HepG2 (cell line): ENCODE measurements around the gene OPRL1. TPM values are rescaled to one million over a fixed set of nuclear protein-coding genes. Genes with fewer than 3 reads are reported as not detected.

Experiments
- ATF6 ChIP-seq: sonication (generic); formaldehyde crosslinking; conservative IDR thresholded peaks from 2 replicates; pipeline ENCODE4 v1.4.0; 2020; ENCODE audit warnings: missing genetic modification reagents
- CBFB ChIP-seq: sonication (generic); formaldehyde crosslinking; IDR thresholded peaks from 2 replicates; pipeline ENCODE4 v1.4.0; 2020; ENCODE audit warnings: missing genetic modification reagents
- CBX2 ChIP-seq, 2 experiments: fragments of 200-600 bp in 1 of 2; sonication (generic); formaldehyde crosslinking in 1 of 2; IDR thresholded peaks; 2 replicates each; pipeline versions ENCODE4 v1.7.0 to v1.8.1; 2018 to 2022; ENCODE audit warnings: low read depth in 2 of 2, low read length in 1 of 2, mild to moderate bottlenecking in 1 of 2, missing genetic modification reagents in 1 of 2
- FUBP1 ChIP-seq: sonication (generic); formaldehyde crosslinking; IDR thresholded peaks from 2 replicates; pipeline ENCODE4 v1.5.1; 2020; ENCODE audit warnings: missing genetic modification reagents, mild to moderate bottlenecking, borderline replicate concordance
- GABPA ChIP-seq, 2 experiments: IDR thresholded peaks; 2 replicates each; pipeline ENCODE4 v1.6.1; 2011 to 2016; ENCODE audit warnings: low read depth in 2 of 2, low read length in 1 of 2, missing biosample characterization in 1 of 2, missing genetic modification characterization in 1 of 2
- GLMP ChIP-seq: sonication (generic); formaldehyde crosslinking; IDR thresholded peaks from 2 replicates; pipeline ENCODE4 v1.9.0; 2021; ENCODE audit warnings: missing genetic modification reagents, mild to moderate bottlenecking, borderline replicate concordance
- NCOA5 ChIP-seq: sonication (generic); formaldehyde crosslinking; IDR thresholded peaks from 2 replicates; pipeline ENCODE4 v1.4.0; 2020; ENCODE audit warnings: missing genetic modification reagents
- PRDM10 ChIP-seq: sonication (generic); formaldehyde crosslinking; IDR thresholded peaks from 2 replicates; pipeline ENCODE4 v1.4.0; 2020; ENCODE audit warnings: low read depth, missing genetic modification reagents
- TBX3 ChIP-seq: fragments of 450-650 bp; IDR thresholded peaks from 2 replicates; pipeline ENCODE4 v1.6.1; 2017; ENCODE audit warnings: antibody characterized with exemption, mild to moderate bottlenecking, inconsistent platforms, borderline replicate concordance
- TOPORS ChIP-seq: sonication (generic); formaldehyde crosslinking; IDR thresholded peaks from 2 replicates; pipeline ENCODE4 v1.8.0; 2023; ENCODE audit warnings: mild to moderate bottlenecking, missing genetic modification reagents
- ZGPAT ChIP-seq: IDR thresholded peaks from 2 replicates; pipeline ENCODE4 v1.6.1; 2016; ENCODE audit warnings: mild to moderate bottlenecking
- ZNF143 ChIP-seq: sonication (generic); formaldehyde crosslinking; IDR thresholded peaks from 2 replicates; pipeline ENCODE4 v1.4.0; 2020; ENCODE audit warnings: missing genetic modification reagents
- ZNF260 ChIP-seq: sonication (generic); formaldehyde crosslinking; IDR thresholded peaks from 2 replicates; pipeline ENCODE4 v1.4.0; 2020; ENCODE audit warnings: missing genetic modification reagents, low read depth, mild to moderate bottlenecking, borderline replicate concordance
- ZNF616 ChIP-seq: sonication (generic); formaldehyde crosslinking; IDR thresholded peaks from 2 replicates; pipeline ENCODE4 v1.5.0; 2020; ENCODE audit warnings: low read depth, mild to moderate bottlenecking, missing genetic modification reagents
- ZNF781 ChIP-seq: sonication (generic); formaldehyde crosslinking; IDR thresholded peaks from 2 replicates; pipeline ENCODE4 v1.5.1; 2020; ENCODE audit warnings: borderline replicate concordance, mild to moderate bottlenecking, missing genetic modification reagents; ENCODE audit errors: not compliant biosample characterization
- ZNF782 ChIP-seq: sonication (generic); formaldehyde crosslinking; IDR thresholded peaks from 2 replicates; pipeline ENCODE4 v1.4.0; 2020; ENCODE audit warnings: missing genetic modification reagents, mild to moderate bottlenecking, borderline replicate concordance
- ZSCAN29 ChIP-seq: sonication (generic); formaldehyde crosslinking; conservative IDR thresholded peaks from 2 replicates; pipeline ENCODE4 v1.4.0; 2020; ENCODE audit warnings: mild to moderate bottlenecking, missing genetic modification reagents
- polyA plus RNA-seq, 8 experiments: library from polyadenylated mRNA; depleted of rRNA in 3 of 8; stranded (reverse) in 7 of 8; unstranded in 1 of 8; fragments of >200 nt; fragmentation: Illumina TruSeq in 4 of 8; extraction: Trizol in 4 of 8; gene quantifications; 2 replicates each; pipeline versions ENCODE4 v1.2.1 to v1.2.3, GENCODE V29; 2011 to 2016; ENCODE audit warnings: low read depth in 4 of 8, missing spikeins in 1 of 8, mixed read lengths in 1 of 8; ENCODE audit not compliant: insufficient read depth in 1 of 8
- total RNA-seq, 5 experiments: library from RNA; depleted of rRNA; stranded (reverse); fragments of >200 nt; fragmentation: Illumina TruSeq; extraction: Trizol; gene quantifications; 2 replicates each; pipeline ENCODE4 v1.2.3, GENCODE V29; 2016; ENCODE audit warnings: low read depth in 1 of 5

OPRL1 gene
- total and polyA plus RNA-seq, 2 of the 13 experiments (the other 11 are each of a cell fraction or from before 2014, with no cell fraction given): 0.35 to 0.71 TPM

GRCh38 chr20:64042054-64042781 lies 37.7 kb upstream of the OPRL1 start (continued):
- peak; percentile 68; the same call in 1 of the 2 replicates for TF ChIP-seq ZNF782
- no peak; the same call in 1 of the 2 replicates for TF ChIP-seq TOPORS
- TF ChIP-seq CBFB (CRISPR knock-in tag): peak; percentile 78; the same call in 1 of the 2 replicates
- TF ChIP-seq TBX3: no peak
- TF ChIP-seq GLMP: no peak
- TF ChIP-seq ZNF616 (CRISPR knock-in tag): no peak; the same call in 1 of the 2 replicates
- no peak for TF ChIP-seq PRDM10
- no peak for TF ChIP-seq ATF6 (CRISPR knock-in tag)
- no peak for TF ChIP-seq ZNF260 (CRISPR knock-in tag)
- TF ChIP-seq ZSCAN29 (CRISPR knock-in tag): 0 out of 2 replicates have a peak, but pooled peaks have one; percentile 37
- no peak for TF ChIP-seq GABPA (IDR thresholded peaks at IDR 0.05; ENCODE audit: low read depth, low read length)
- peak; percentile 82 for TF ChIP-seq GABPA (CRISPR knock-in tag; IDR thresholded peaks at IDR 0.05; ENCODE audit: low read depth)
- peak; percentile 80; the same call in 1 of the 2 replicates for TF ChIP-seq ZGPAT
- no peak for TF ChIP-seq ZNF143 (CRISPR knock-in tag)
- TF ChIP-seq FUBP1: no peak
- TF ChIP-seq CBX2 (IDR thresholded peaks at IDR 0.05; ENCODE audit: low read depth, low read length): no peak
- TF ChIP-seq CBX2 (CRISPR knock-in tag; IDR thresholded peaks at IDR 0.05; ENCODE audit: low read depth): no peak
- TF ChIP-seq NCOA5 (CRISPR knock-in tag): no peak
- no peak for TF ChIP-seq ZNF781
